ENCODE data around the gene CRCP.
A peak's percentile ranks its signal among the peaks of the same experiment; 100 is the strongest.
"Not testable (repeated sequence)": the region's sequence is repeated elsewhere in the genome, so short reads cannot be mapped to it uniquely, and the experiment has no call there.

The CRCP gene

GRCh38 chr7:66150471-66150870 is 35.8 kb downstream of the CRCP start:
- peak; percentile 85 for DNase-seq (ENCODE audit: low read depth)
- no peak for TF ChIP-seq CTCF (conservative IDR thresholded peaks at IDR 0.05; ENCODE audit: low read length)
- H3K4me3 ChIP-seq (ENCODE audit: low read length): no peak overlapping the region

- no peak overlapping the region; the same call in 1 of the 2 replicates for H3K4me3 ChIP-seq (ENCODE audit: low read length)
- no peak for TF ChIP-seq CTCF (conservative IDR thresholded peaks at IDR 0.05; ENCODE audit: low read length)
- peak; percentile 72 for DNase-seq (ENCODE audit: low read depth)
These were observed 37.9 kb downstream of the CRCP start for GRCh38 chr7:66152371-66153191.

- DNase-seq (ENCODE audit: low read depth): no peak
- H3K4me3 ChIP-seq (ENCODE audit: low read length): no peak overlapping the region
- TF ChIP-seq CTCF (conservative IDR thresholded peaks at IDR 0.05; ENCODE audit: low read length): no peak
These were observed 39.0 kb downstream of the CRCP start for GRCh38 chr7:66153691-66154090.

- H3K4me3 ChIP-seq (ENCODE audit: low read length); DNase-seq (ENCODE audit: low read depth): not testable (repeated sequence)
These were observed 41.4 kb downstream of the CRCP start for GRCh38 chr7:66156035-66156434.

GRCh38 chr7:66157060-66157459 is 42.4 kb downstream of the CRCP start:
- no peak overlapping the region for H3K4me3 ChIP-seq (ENCODE audit: low read length)
- TF ChIP-seq CTCF (conservative IDR thresholded peaks at IDR 0.05; ENCODE audit: low read length): no peak
- peak; percentile 25 for DNase-seq (ENCODE audit: low read depth)

- no peak for TF ChIP-seq CTCF (conservative IDR thresholded peaks at IDR 0.05; ENCODE audit: low read length)
- H3K4me3 ChIP-seq (ENCODE audit: low read length): no peak overlapping the region
- DNase-seq (ENCODE audit: low read depth): no peak
These were observed 48.0 kb downstream of the CRCP start for GRCh38 chr7:66162622-66163021.

- no peak overlapping the region for H3K4me3 ChIP-seq (ENCODE audit: low read length)
- TF ChIP-seq CTCF (conservative IDR thresholded peaks at IDR 0.05; ENCODE audit: low read length): no peak
- DNase-seq (ENCODE audit: low read depth): no peak
These were observed 48.6 kb downstream of the CRCP start for GRCh38 chr7:66163186-66163610.
